ENCODE measurements around the gene NOSTRIN.
A peak's percentile ranks its signal among the peaks of the same experiment; 100 is the strongest.
"Not testable (repeated sequence)": the region's sequence is repeated elsewhere in the genome, so short reads cannot be mapped to it uniquely, and the experiment has no call there.

The NOSTRIN gene

GRCh38 chr2:168789776-168790175 is 12.7 kb upstream of the NOSTRIN start:
- no peak for DNase-seq (ENCODE audit: low read depth)

- no peak for DNase-seq (ENCODE audit: low read depth)
These were observed 12.1 kb upstream of the NOSTRIN start for GRCh38 chr2:168790226-168790902.

- not testable (repeated sequence) for DNase-seq (ENCODE audit: low read depth)
These were observed 11.3 kb upstream of the NOSTRIN start for GRCh38 chr2:168791140-168791539.

- peak; percentile 31 for DNase-seq (ENCODE audit: low read depth)
These were observed 8.8 kb upstream of the NOSTRIN start for GRCh38 chr2:168793596-168793995.

- no peak for DNase-seq (ENCODE audit: low read depth)
These were observed 7.5 kb upstream of the NOSTRIN start for GRCh38 chr2:168794968-168795367.

- no peak for DNase-seq (ENCODE audit: low read depth)
These were observed 6.3 kb upstream of the NOSTRIN start for GRCh38 chr2:168796090-168796577.

GRCh38 chr2:168796583-168797285 is 5.7 kb upstream of the NOSTRIN start:
- DNase-seq (ENCODE audit: low read depth), result no peak

GRCh38 chr2:168797286-168797655 is 5.2 kb upstream of the NOSTRIN start:
- DNase-seq (ENCODE audit: low read depth), result no peak

- peak; percentile 44 for DNase-seq (ENCODE audit: low read depth)
These were observed 4.2 kb upstream of the NOSTRIN start for GRCh38 chr2:168798076-168798887.

- no peak for DNase-seq (ENCODE audit: low read depth)
These were observed 3.5 kb upstream of the NOSTRIN start for GRCh38 chr2:168798888-168799410.

- no peak for DNase-seq (ENCODE audit: low read depth)
These were observed 966 bp upstream of the NOSTRIN start for GRCh38 chr2:168801471-168801870.

- DNase-seq (ENCODE audit: low read depth), result no peak
These were observed 655 bp downstream of the NOSTRIN start for GRCh38 chr2:168802859-168803725.

- DNase-seq (ENCODE audit: low read depth), result no peak
These were observed 1.8 kb downstream of the NOSTRIN start for GRCh38 chr2:168804214-168804613.

GRCh38 chr2:168805615-168806014 is 3.2 kb downstream of the NOSTRIN start:
- DNase-seq (ENCODE audit: low read depth), result no peak

- DNase-seq (ENCODE audit: low read depth), result no peak
These were observed 7.1 kb downstream of the NOSTRIN start for GRCh38 chr2:168809537-168809936.

- DNase-seq (ENCODE audit: low read depth), result no peak
These were observed 7.8 kb downstream of the NOSTRIN start for GRCh38 chr2:168810235-168810634.

GRCh38 chr2:168811696-168812095 is 9.3 kb downstream of the NOSTRIN start:
- no peak for DNase-seq (ENCODE audit: low read depth)

GRCh38 chr2:168814046-168814445 is 11.6 kb downstream of the NOSTRIN start:
- DNase-seq (ENCODE audit: low read depth), result peak; percentile 27

- DNase-seq (ENCODE audit: low read depth), result no peak
These were observed 12.8 kb downstream of the NOSTRIN start for GRCh38 chr2:168814939-168815907.

GRCh38 chr2:168816369-168816768 is 13.9 kb downstream of the NOSTRIN start:
- peak; percentile 94 for DNase-seq (ENCODE audit: low read depth)
